Measurements from ENCODE around the gene ENTPD8. TPM values are rescaled to one million over a fixed set of nuclear protein-coding genes. Genes with fewer than 3 reads are reported as not detected.

Gene ENTPD8
- total and polyA plus RNA-seq, 8 donors = 0.98 to 4.7 (median 2.0) TPM

GRCh38 chr9:137478962-137479861, 38.1 kb upstream of the ENTPD8 start:
- H3K4me1 ChIP-seq = no peaks in the 10 kb centered on the region
- TF ChIP-seq CTCF (IDR thresholded peaks at IDR 0.05) = no peak
- no peaks in the 10 kb centered on the region for H3K27me3 ChIP-seq
- H3K4me3 ChIP-seq = no peak overlapping the region
- intact Hi-C loops (cut with DNase I) = no loop called here
- no peak for ATAC-seq
- no peak overlapping the region for H3K27ac ChIP-seq
- H3K9me3 ChIP-seq = no peaks in the 10 kb centered on the region
- DNase-seq = peak in 4 of 6 donors; percentile 14 to 73 (median 40)
- FAIRE-seq = no peak
- 84 to 90% methylated on average over 36 of the region's 36 CpGs for WGBS, 2 donors
- no peaks in the 10 kb centered on the region for H3K36me3 ChIP-seq

- DNase-seq (peak in 1 of 6 donors; percentile 41), ATAC-seq (no peak), FAIRE-seq (no peak)
Observed at GRCh38 chr9:137478613-137478961, 37.4 kb upstream of the ENTPD8 start.

GRCh38 chr9:137477778-137478612, 36.8 kb upstream of the ENTPD8 start:
- DNase-seq (peak in 3 of 6 donors; percentile 27 to 75 (median 51)), FAIRE-seq (no peak), ATAC-seq (no peak)
- Histone ChIP-seq H3K4me3 (no peak overlapping the region), H3K4me1 (no peaks in the 10 kb centered on the region), H3K36me3 (no peaks in the 10 kb centered on the region), H3K9me3 (no peaks in the 10 kb centered on the region), H3K27ac (no peak overlapping the region), H3K27me3 (no peaks in the 10 kb centered on the region)
- 93 to 95% methylated on average over 29 of the region's 29 CpGs for WGBS, 2 donors
- no peak for TF ChIP-seq CTCF (IDR thresholded peaks at IDR 0.05)
- intact Hi-C loops (cut with DNase I) = no loop called here

More at GRCh38 chr9:137478613-137478961, 37.4 kb upstream of the ENTPD8 start:
- no peaks in the 10 kb centered on the region for H3K4me1 ChIP-seq
- no peak overlapping the region for H3K27ac ChIP-seq
- H3K9me3 ChIP-seq = no peaks in the 10 kb centered on the region
- intact Hi-C loops (cut with DNase I) = no loop called here
- WGBS, 2 donors = 90 to 95% methylated on average over 11 of the region's 11 CpGs
- H3K36me3 ChIP-seq = no peaks in the 10 kb centered on the region
- no peak for TF ChIP-seq CTCF (IDR thresholded peaks at IDR 0.05)
- no peaks in the 10 kb centered on the region for H3K27me3 ChIP-seq
- no peak overlapping the region for H3K4me3 ChIP-seq

GRCh38 chr9:137476856-137477255, 35.7 kb upstream of the ENTPD8 start:
- FAIRE-seq (no peak), DNase-seq (peak in 3 of 6 donors; percentile 30 to 55 (median 32)), ATAC-seq (no peak)
- H3K4me3 ChIP-seq = no peak overlapping the region
- no peak overlapping the region for H3K27ac ChIP-seq
- H3K27me3 ChIP-seq = no peaks in the 10 kb centered on the region
- no peaks in the 10 kb centered on the region for H3K9me3 ChIP-seq
- no peak for TF ChIP-seq CTCF (IDR thresholded peaks at IDR 0.05)
- intact Hi-C loops (cut with DNase I) = no loop called here
- WGBS, 2 donors = 89 to 92% methylated on average over 11 of the region's 11 CpGs
- no peaks in the 10 kb centered on the region for H3K36me3 ChIP-seq
- no peaks in the 10 kb centered on the region for H3K4me1 ChIP-seq
